Osteocyte (in vitro differentiated cells): ENCODE data around the gene C16orf89. TPM values are rescaled to one million over a fixed set of nuclear protein-coding genes. Genes with fewer than 3 reads are reported as not detected.

Experiments used
- DNase-seq: peaks from one replicate; pipeline ENCODE4 v3.0.0; 2021; ENCODE audit warnings: mixed read lengths; ENCODE audit not compliant: unreplicated experiment; ENCODE audit errors: extremely low spot score
- H3K27ac Mint-ChIP-seq: one replicate; pipeline ENCODE4 v1.8.0; 2021; ENCODE audit warnings: mild to moderate bottlenecking, mixed read lengths; ENCODE audit not compliant: unreplicated experiment
- H3K27me3 Mint-ChIP-seq: one replicate; pipeline ENCODE4 v1.8.0; 2021; ENCODE audit warnings: mixed read lengths; ENCODE audit not compliant: unreplicated experiment
- H3K36me3 Mint-ChIP-seq: one replicate; pipeline ENCODE4 v1.8.0; 2021; ENCODE audit warnings: mixed read lengths; ENCODE audit not compliant: unreplicated experiment
- H3K4me1 Mint-ChIP-seq: one replicate; pipeline ENCODE4 v1.8.0; 2021; ENCODE audit warnings: mixed read lengths; ENCODE audit not compliant: unreplicated experiment
- H3K4me3 Mint-ChIP-seq: one replicate; pipeline ENCODE4 v1.8.0; 2021; ENCODE audit warnings: mild to moderate bottlenecking, moderate library complexity, mixed read lengths; ENCODE audit not compliant: unreplicated experiment
- H3K9me3 Mint-ChIP-seq: one replicate; pipeline ENCODE4 v1.8.0; 2021; ENCODE audit warnings: mixed read lengths; ENCODE audit not compliant: unreplicated experiment
- CTCF ChIP-seq: fragments of 200-600 bp; sonication (generic); IDR thresholded peaks from 2 replicates; pipeline ENCODE4 v1.5.0; 2021; ENCODE audit warnings: antibody characterized with exemption, mild to moderate bottlenecking, moderate library complexity
- total RNA-seq: library from RNA; stranded (reverse); gene quantifications from 2 replicates; pipeline ENCODE4 v1.2.1, GENCODE V29; 2021

The C16orf89 gene
- total RNA-seq, 1 donor from 2014 or later = not detected

DNA sequence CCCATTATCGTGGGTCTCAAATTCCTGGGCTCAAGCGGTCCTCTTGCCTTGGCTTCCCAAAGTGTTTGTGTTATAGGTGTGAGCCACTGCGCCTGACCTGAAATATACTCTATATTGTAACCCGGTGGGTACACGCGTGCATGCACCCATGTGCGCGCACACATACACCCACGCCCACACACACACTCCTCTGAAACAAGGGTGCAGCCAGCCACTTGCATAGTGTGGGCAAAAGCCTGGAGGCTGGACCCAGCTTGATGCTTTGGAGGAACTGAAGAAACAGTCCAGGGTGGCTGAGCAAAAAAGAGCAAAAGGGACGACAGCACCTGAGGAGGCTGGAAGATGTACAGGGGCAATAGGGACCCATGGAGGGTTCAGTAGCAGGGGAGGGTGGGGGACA, 61.9 kb downstream of the C16orf89 start:
- Mint-ChIP-seq H3K9me3 (no peaks in the 10 kb centered on the region), H3K4me1 (no peaks in the 10 kb centered on the region), H3K4me3 (no peak overlapping the region), H3K27ac (no peak overlapping the region), H3K36me3 (no peaks in the 10 kb centered on the region), H3K27me3 (peaks cover 5% of the 10 kb centered on the region)
- DNase-seq = no peak
- no peak for TF ChIP-seq CTCF

DNA sequence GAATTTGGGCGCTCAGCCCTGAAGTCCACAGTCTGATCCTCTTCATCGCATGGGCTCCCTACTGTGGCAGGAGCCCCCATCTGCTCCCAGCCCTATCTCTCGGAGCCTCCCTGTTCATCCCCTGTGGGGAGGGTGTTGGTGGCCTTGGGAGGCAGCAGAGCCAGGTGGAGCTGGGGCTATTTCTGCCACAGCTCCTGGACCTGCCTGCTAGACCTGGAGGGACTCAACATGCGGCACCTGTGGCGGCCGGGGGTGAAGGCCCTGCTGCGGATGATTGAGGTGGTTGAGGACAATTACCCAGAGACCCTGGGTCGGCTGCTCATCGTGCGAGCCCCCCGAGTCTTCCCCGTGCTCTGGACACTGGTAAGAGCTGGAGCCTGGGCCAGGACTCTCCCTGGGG, 62.5 kb downstream of the C16orf89 start:
- H3K36me3 Mint-ChIP-seq = no peaks in the 10 kb centered on the region
- no peak for DNase-seq
- no peaks in the 10 kb centered on the region for H3K9me3 Mint-ChIP-seq
- no peak overlapping the region for H3K27ac Mint-ChIP-seq
- no peak overlapping the region for H3K4me3 Mint-ChIP-seq
- H3K27me3 Mint-ChIP-seq = peaks cover 7% of the 10 kb centered on the region
- no peaks in the 10 kb centered on the region for H3K4me1 Mint-ChIP-seq
- no peak for TF ChIP-seq CTCF

GRCh38 chr16:5002699-5003143, 63.0 kb downstream of the C16orf89 start:
- Mint-ChIP-seq H3K27ac (no peak overlapping the region), H3K36me3 (no peaks in the 10 kb centered on the region), H3K4me3 (no peak overlapping the region), H3K9me3 (no peaks in the 10 kb centered on the region), H3K4me1 (no peaks in the 10 kb centered on the region), H3K27me3 (peaks cover 8% of the 10 kb centered on the region)
- DNase-seq = no peak
- no peak for TF ChIP-seq CTCF

GRCh38 chr16:5001986-5002385, 63.8 kb downstream of the C16orf89 start:
- DNase-seq = no peak
- H3K4me3 Mint-ChIP-seq = no peak overlapping the region
- no peak overlapping the region for H3K27ac Mint-ChIP-seq
- no peak for TF ChIP-seq CTCF
- no peaks in the 10 kb centered on the region for H3K9me3 Mint-ChIP-seq
- no peaks in the 10 kb centered on the region for H3K4me1 Mint-ChIP-seq
- H3K27me3 Mint-ChIP-seq = peaks cover 14% of the 10 kb centered on the region
- no peaks in the 10 kb centered on the region for H3K36me3 Mint-ChIP-seq

DNA sequence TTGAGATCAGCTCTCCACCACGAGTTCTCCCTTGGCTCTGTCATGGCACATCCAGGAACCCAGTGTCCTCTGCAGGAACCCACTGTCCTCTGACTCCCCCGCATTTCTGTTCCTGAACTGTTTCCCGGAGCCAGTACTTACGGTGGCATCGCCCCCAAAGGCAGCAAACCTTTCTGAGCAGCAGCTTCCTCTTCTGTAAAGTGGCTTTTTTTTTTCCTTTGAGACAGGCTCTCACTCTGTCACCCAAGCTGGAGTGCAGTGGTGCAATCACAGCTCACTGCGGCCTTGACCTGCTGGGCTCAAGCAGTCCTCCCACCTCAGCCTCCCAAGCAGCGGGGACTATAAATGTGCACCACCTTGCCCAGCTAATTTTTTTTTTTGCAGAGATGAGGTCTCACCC, 64.2 kb downstream of the C16orf89 start:
- H3K9me3 Mint-ChIP-seq = no peaks in the 10 kb centered on the region
- no peak overlapping the region for H3K27ac Mint-ChIP-seq
- no peaks in the 10 kb centered on the region for H3K4me1 Mint-ChIP-seq
- no peaks in the 10 kb centered on the region for H3K36me3 Mint-ChIP-seq
- TF ChIP-seq CTCF = no peak
- H3K4me3 Mint-ChIP-seq = no peak overlapping the region
- H3K27me3 Mint-ChIP-seq = peaks cover 17% of the 10 kb centered on the region
- DNase-seq = no peak
